PC-3 (cell line): ENCODE results near the gene BBC3. TPM values are rescaled to one million over a fixed set of nuclear protein-coding genes. Genes with fewer than 3 reads are reported as not detected.
A peak's percentile ranks its signal among the peaks of the same experiment; 100 is the strongest.

Experiments
- ATAC-seq: fragments of 200-7000 bp; cut with Tn5 transposase; 2 replicates; pipeline ENCODE4 v1.9.1; 2020; ENCODE audit warnings: mild to moderate bottlenecking, moderate library complexity
- BruUV-seq: library from RNA; stranded (reverse); fragments of 400-500 nt; replicated peaks from 2 replicates; lab custom pipeline; 2021; lab: Mats Ljungman, UMichigan
- CTCF ChIA-PET: fragments of 300-600 bp; sonication (Branson Sonifier 250); formaldehyde crosslinking; loops from one replicate; lab custom pipeline; 2022; ENCODE audit warnings: antibody characterized with exemption; lab: Charles Lee
- POLR2A ChIA-PET: fragments of 300-600 bp; sonication (Branson Sonifier 250); formaldehyde crosslinking; loops from one replicate; lab custom pipeline; 2022; ENCODE audit warnings: antibody characterized with exemption; ENCODE audit not compliant: unreplicated experiment; lab: Charles Lee
- DNase-seq: peaks from one replicate; pipeline ENCODE4 v3.0.0-alpha.2; 2015
- H2AFZ ChIP-seq: fragments of 300-600 bp; sonication (generic); 2 replicates; pipeline ENCODE4 v1.6.0; 2016; ENCODE audit warnings: antibody characterized with exemption, low read length
- H3F3A ChIP-seq: fragments of 300-600 bp; sonication (generic); one replicate; pipeline ENCODE4 v1.6.0; 2017; ENCODE audit warnings: antibody characterized with exemption, low read length, control low read depth, mild to moderate bottlenecking; ENCODE audit not compliant: unreplicated experiment
- H3K27ac ChIP-seq: fragments of 300-600 bp; sonication (generic); 2 replicates; pipeline ENCODE4 v1.5.1; 2016; ENCODE audit warnings: mild to moderate bottlenecking, low read length
- H3K27me3 ChIP-seq: fragments of 300-600 bp; sonication (generic); 2 replicates; pipeline ENCODE4 v1.6.1; 2016; ENCODE audit warnings: low read length, mixed read lengths
- H3K36me3 ChIP-seq: fragments of 300-600 bp; sonication (generic); 2 replicates; pipeline ENCODE4 v1.6.1; 2016; ENCODE audit warnings: low read depth, mixed run types, low read length, mixed read lengths
- H3K4me1 ChIP-seq: fragments of 300-600 bp; sonication (generic); 2 replicates; pipeline ENCODE4 v1.5.1; 2016; ENCODE audit warnings: low read length; ENCODE audit not compliant: insufficient read depth
- H3K4me2 ChIP-seq: fragments of 300-600 bp; sonication (generic); 2 replicates; pipeline ENCODE4 v1.6.0; 2016; ENCODE audit warnings: low read length
- H3K4me3 ChIP-seq: fragments of 300-600 bp; sonication (generic); 2 replicates; pipeline ENCODE4 v1.5.1; 2016; ENCODE audit warnings: mild to moderate bottlenecking, low read length, mixed read lengths
- H3K79me2 ChIP-seq: fragments of 300-600 bp; sonication (generic); 2 replicates; pipeline ENCODE4 v1.6.1; 2017; ENCODE audit warnings: low read length, mixed read lengths
- H3K9ac ChIP-seq: fragments of 300-600 bp; sonication (generic); 2 replicates; pipeline ENCODE4 v1.6.0; 2016; ENCODE audit warnings: mild to moderate bottlenecking, low read length
- H3K9me2 ChIP-seq: fragments of 300-600 bp; sonication (generic); replicated peaks from 2 replicates; pipeline ENCODE4 v1.6.1; 2016; ENCODE audit warnings: mixed run types, low read length, mixed read lengths
- H3K9me3 ChIP-seq: fragments of 300-600 bp; sonication (generic); 2 replicates; pipeline ENCODE4 v1.6.1; 2016; ENCODE audit warnings: low read length, mixed read lengths
- H4K20me1 ChIP-seq: fragments of 300-600 bp; sonication (generic); 2 replicates; pipeline ENCODE4 v1.6.1; 2016; ENCODE audit warnings: low read length, mixed read lengths
- CTCF ChIP-seq: fragments of 300-600 bp; sonication (generic); conservative IDR thresholded peaks from 2 replicates; pipeline ENCODE4 v1.5.1; 2017; ENCODE audit warnings: antibody characterized with exemption, low read depth, mild to moderate bottlenecking, low read length
- EZH2 ChIP-seq: fragments of 300-600 bp; sonication (generic); IDR thresholded peaks from one replicate; pipeline ENCODE4 v1.6.1; 2017; ENCODE audit warnings: antibody characterized with exemption, mild to moderate bottlenecking, low read length; ENCODE audit not compliant: unreplicated experiment
- EZH2phosphoT487 ChIP-seq: fragments of 300-600 bp; sonication (generic); IDR thresholded peaks from 2 replicates; pipeline ENCODE4 v1.6.1; 2018; ENCODE audit warnings: mild to moderate bottlenecking, antibody characterized with exemption, low read length, borderline replicate concordance
- intact Hi-C: fragments of 100-400 bp; cut with micrococcal nuclease; formaldehyde crosslinking; loops from 2 replicates; pipeline ENCODE4 v1.9.0; 2023
- total RNA-seq: library from RNA; depleted of rRNA; stranded (reverse); fragments of >200 nt; gene quantifications from 2 replicates; pipeline ENCODE4 v1.2.3, GENCODE V29; 2014

Gene BBC3
- total RNA-seq, 1 experiment from 2014 or later: 2.9 TPM

GRCh38 chr19:47188507-47189033 is 42.4 kb downstream of the BBC3 start:
- Histone ChIP-seq H3K9me2 (no peaks in the 10 kb centered on the region), H3K79me2 (no peaks in the 10 kb centered on the region), H2AFZ (no peak overlapping the region), H3F3A (no peaks in the 10 kb centered on the region), H3K9me3 (no peaks in the 10 kb centered on the region), H3K4me3 (no peak overlapping the region), H3K27ac (peak overlapping the region; percentile 36; the same call in 1 of the 2 replicates), H3K4me2 (no peak overlapping the region), H3K36me3 (peaks cover 8% of the 10 kb centered on the region), H3K4me1 (peaks cover 18% of the 10 kb centered on the region), H3K27me3 (no peaks in the 10 kb centered on the region), H3K9ac (no peak overlapping the region), H4K20me1 (no peaks in the 10 kb centered on the region)
- ATAC-seq (no peak), DNase-seq (no peak)
- CTCF ChIA-PET: no interaction called here
- intact Hi-C loops: no loop called here
- TF ChIP-seq CTCF (no peak), EZH2phosphoT487 (no peak), EZH2 (no peak)
- POLR2A ChIA-PET: no interaction called here
- BruUV-seq: no TSS peak

GRCh38 chr19:47187797-47188196 is 43.2 kb downstream of the BBC3 start:
- POLR2A ChIA-PET: no interaction called here
- intact Hi-C loops: no loop called here
- H3K9me3 ChIP-seq: no peaks in the 10 kb centered on the region

More at GRCh38 chr19:47187797-47188196, 43.2 kb downstream of the BBC3 start:
- TF ChIP-seq EZH2: no peak
- TF ChIP-seq CTCF: no peak
- TF ChIP-seq EZH2phosphoT487: no peak
- H3K9me2 ChIP-seq: no peaks in the 10 kb centered on the region
- BruUV-seq: no TSS peak
- no peak overlapping the region for H3K4me2 ChIP-seq
- no peaks in the 10 kb centered on the region for H4K20me1 ChIP-seq
- H3K9ac ChIP-seq: no peak overlapping the region
- H3K79me2 ChIP-seq: no peaks in the 10 kb centered on the region
- no peaks in the 10 kb centered on the region for H3K27me3 ChIP-seq
- peaks cover 11% of the 10 kb centered on the region for H3K36me3 ChIP-seq
- CTCF ChIA-PET: no interaction called here
- DNase-seq (peak; percentile 25), ATAC-seq (peak; percentile 32)
- no peak overlapping the region for H3K4me3 ChIP-seq
- H2AFZ ChIP-seq: no peak overlapping the region
- no peaks in the 10 kb centered on the region for H3F3A ChIP-seq
- peaks cover 18% of the 10 kb centered on the region for H3K4me1 ChIP-seq
- 0 out of 2 replicates have a peak overlapping the region, but pooled peaks have one; percentile 36 for H3K27ac ChIP-seq
